ENCODE measurements around the gene NDE1. TPM values are rescaled to one million over a fixed set of nuclear protein-coding genes. Genes with fewer than 3 reads are reported as not detected.

The NDE1 gene
- total and polyA plus RNA-seq, 2 of the 8 experiments (the other 6 are each of a cell fraction or from before 2014, with no cell fraction given), result 13.3 to 41.3 TPM

- Histone ChIP-seq H3K4me3 (ENCODE audit: extremely low read depth in 1 of 4, insufficient read depth in 2 of 4, low read depth in 3 of 4, low read length in 4 of 4) (no peak overlapping the region), H3K4ac (replicated peaks; ENCODE audit: insufficient read length, low read depth, low read length) (no peak overlapping the region), H3K18ac (ENCODE audit: extremely low read depth, low read length) (no peak overlapping the region), H3K4me2 (ENCODE audit: insufficient read depth in 1 of 2, low read depth in 2 of 2, low read length in 2 of 2) (no peak overlapping the region), H3K23ac (ENCODE audit: insufficient read length) (no peak overlapping the region), H2BK5ac (ENCODE audit: low read depth, low read length) (no peak overlapping the region), H4K20me1 (replicated peaks in 1 of 2; ENCODE audit: control insufficient read depth in 1 of 2, insufficient read depth in 2 of 2, low read length in 2 of 2) (no peaks in the 10 kb centered on the region), H2BK20ac (ENCODE audit: low read length) (no peak overlapping the region), H3K4me1 (replicated peaks in 1 of 4; ENCODE audit: control insufficient read depth in 3 of 4, insufficient read depth in 4 of 4, low read length in 3 of 4) (peaks cover 0 to 2% (median 0%) of the 10 kb centered on the region in 4 experiments; a peak in 1 of 7 replicates), H4K5ac (ENCODE audit: insufficient read length, low read depth, low read length) (no peak overlapping the region), H3K23me2 (ENCODE audit: low read depth, low read length) (no peaks in the 10 kb centered on the region), H3K9me3 (ENCODE audit: insufficient read depth in 2 of 2, low read depth in 1 of 2, low read length in 1 of 2) (no peaks in the 10 kb centered on the region), H2BK12ac (ENCODE audit: low read depth, low read length) (no peak overlapping the region), H3K27ac (ENCODE audit: low read depth, low read length) (no peak overlapping the region), H2AK5ac (ENCODE audit: low read depth, low read length) (no peak overlapping the region), H3K36me3 (ENCODE audit: control insufficient read depth in 2 of 4, insufficient read depth in 4 of 4, low read length in 3 of 4) (no peaks in the 10 kb centered on the region), H3K56ac (replicated peaks; ENCODE audit: insufficient read length, low read depth, low read length) (no peak overlapping the region), H4K8ac (ENCODE audit: extremely low read depth, insufficient read depth, low read length) (no peak overlapping the region; the same call in 1 of the 2 replicates), H3K14ac (ENCODE audit: insufficient read length) (no peak overlapping the region), H4K91ac (replicated peaks; ENCODE audit: insufficient read length, low read length) (no peak overlapping the region), H2BK120ac (replicated peaks; ENCODE audit: low read depth, low read length) (no peak overlapping the region), H3K27me3 (replicated peaks in 1 of 4; ENCODE audit: control insufficient read depth in 3 of 4, extremely low read depth in 1 of 4, insufficient read depth in 3 of 4, low read length in 3 of 4) (no peaks in the 10 kb centered on the region), H3K79me2 (ENCODE audit: control insufficient read depth in 1 of 2, insufficient read depth in 2 of 2, low read length in 2 of 2) (no peaks in the 10 kb centered on the region), H2AFZ (ENCODE audit: low read length) (no peak overlapping the region), H3K79me1 (ENCODE audit: low read depth, low read length) (no peaks in the 10 kb centered on the region), H2BK15ac (ENCODE audit: low read length) (no peak overlapping the region), H3K9ac (replicated peaks in 1 of 4; ENCODE audit: extremely low read depth in 1 of 4, low read depth in 3 of 4, low read length in 3 of 4) (no peak overlapping the region)
- DNase-seq (ENCODE audit: low read depth in 1 of 2, low spot score in 2 of 2), result no peak
- WGBS, 2 experiments (ENCODE audit: extremely low coverage in 1 of 2, insufficient coverage in 1 of 2, insufficient read length in 1 of 2, insufficient replicate concordance in 2 of 2, low coverage in 1 of 2, low lambda C conversion rate in 2 of 2, missing lambda C conversion rate in 1 of 2), result 80% methylated on average over 8 of the region's 12 CpGs; no CpG with 5 or more reads in 1 of the 2 experiments
- no peak for TF ChIP-seq CBX8 (IDR thresholded peaks at IDR 0.05; ENCODE audit: borderline replicate concordance, low read depth, low read length)
- TF ChIP-seq TBP (IDR thresholded peaks at IDR 0.05; ENCODE audit: low read depth, low read length), result no peak
- TF ChIP-seq TCF12 (IDR thresholded peaks at IDR 0.05; ENCODE audit: low read depth, low read length), result no peak
- TF ChIP-seq TEAD4 (IDR thresholded peaks at IDR 0.05; ENCODE audit: low read depth, low read length), result no peak
- TF ChIP-seq RBBP5 (IDR thresholded peaks at IDR 0.05; ENCODE audit: borderline replicate concordance, low read depth, low read length), result no peak
- no peak for TF ChIP-seq SRF (IDR thresholded peaks at IDR 0.05; ENCODE audit: low read depth, low read length)
- no peak for TF ChIP-seq SIN3A (conservative IDR thresholded peaks at IDR 0.05 in 1 of 2, IDR thresholded peaks at IDR 0.05 in 1 of 2; ENCODE audit: low read depth in 1 of 2, low read length in 2 of 2)
- no peak for TF ChIP-seq EZH2 (IDR thresholded peaks at IDR 0.05; ENCODE audit: low read depth, low read length, severe bottlenecking)
- TF ChIP-seq HDAC2 (IDR thresholded peaks at IDR 0.05; ENCODE audit: borderline replicate concordance in 1 of 2, low read depth in 2 of 2, low read length in 2 of 2), result no peak
- no peak for TF ChIP-seq CHD2 (IDR thresholded peaks at IDR 0.05; ENCODE audit: low read length)
- no peak for TF ChIP-seq SIRT6 (IDR thresholded peaks at IDR 0.05; ENCODE audit: low read length)
- no peak for TF ChIP-seq BRCA1 (IDR thresholded peaks at IDR 0.05; ENCODE audit: low read depth, low read length)
- no peak for TF ChIP-seq KDM5A (IDR thresholded peaks at IDR 0.05; ENCODE audit: low read length)
- no peak for FAIRE-seq
- CTCF ChIA-PET (ENCODE audit: partially characterized antibody), result interaction anchor here (0.6 to 1.3 kb wide), 4 partner anchors 13 to 368 kb away, joined by 3 to 4 read pairs (median 4); no protein-coding TSS in a partner anchor
- POLR2A ChIA-PET (ENCODE audit: partially characterized antibody), result no interaction called here
These were observed 102.9 kb downstream of the NDE1 start for GRCh38 chr16:15752717-15753488.

Data from H1 (cell line).